Mononuclear cell (primary cell): Measurements from ENCODE around the gene EDN2. TPM values are rescaled to one million over a fixed set of nuclear protein-coding genes. Genes with fewer than 3 reads are reported as not detected.

ENCODE experiments used
- H3K27me3 ChIP-seq: 2 replicates; pipeline ENCODE4 v1.6.0; 2011; ENCODE audit warnings: low read length, control low read depth; ENCODE audit not compliant: insufficient read depth
- H3K4me1 ChIP-seq: 2 replicates; pipeline ENCODE4 v1.5.1; 2011; ENCODE audit warnings: mild to moderate bottlenecking, low read length, control low read depth; ENCODE audit not compliant: insufficient read depth
- H3K4me3 ChIP-seq: 2 replicates; pipeline ENCODE4 v1.5.1; 2011; ENCODE audit warnings: mild to moderate bottlenecking, low read length, moderate library complexity
- H3K9me3 ChIP-seq: 2 replicates; pipeline ENCODE4 v1.5.1; 2011; ENCODE audit warnings: low read depth, mild to moderate bottlenecking, control low read depth, low read length
- total RNA-seq: library from RNA; depleted of rRNA; stranded (reverse); fragments of >200 nt; gene quantifications from one replicate; pipeline ENCODE4 v1.2.3, GENCODE V29; 2012

The EDN2 gene
- total RNA-seq, 1 donor: not detected

GRCh38 chr1:41523071-41523470 is 38.6 kb upstream of the EDN2 start:
- Histone ChIP-seq H3K9me3 (no peaks in the 10 kb centered on the region), H3K4me3 (no peak overlapping the region), H3K4me1 (no peaks in the 10 kb centered on the region), H3K27me3 (no peaks in the 10 kb centered on the region)

GRCh38 chr1:41521766-41522165 is 37.3 kb upstream of the EDN2 start:
- no peaks in the 10 kb centered on the region for H3K27me3 ChIP-seq
- H3K4me1 ChIP-seq: peaks cover 3% of the 10 kb centered on the region
- no peaks in the 10 kb centered on the region for H3K9me3 ChIP-seq
- no peak overlapping the region for H3K4me3 ChIP-seq

DNA sequence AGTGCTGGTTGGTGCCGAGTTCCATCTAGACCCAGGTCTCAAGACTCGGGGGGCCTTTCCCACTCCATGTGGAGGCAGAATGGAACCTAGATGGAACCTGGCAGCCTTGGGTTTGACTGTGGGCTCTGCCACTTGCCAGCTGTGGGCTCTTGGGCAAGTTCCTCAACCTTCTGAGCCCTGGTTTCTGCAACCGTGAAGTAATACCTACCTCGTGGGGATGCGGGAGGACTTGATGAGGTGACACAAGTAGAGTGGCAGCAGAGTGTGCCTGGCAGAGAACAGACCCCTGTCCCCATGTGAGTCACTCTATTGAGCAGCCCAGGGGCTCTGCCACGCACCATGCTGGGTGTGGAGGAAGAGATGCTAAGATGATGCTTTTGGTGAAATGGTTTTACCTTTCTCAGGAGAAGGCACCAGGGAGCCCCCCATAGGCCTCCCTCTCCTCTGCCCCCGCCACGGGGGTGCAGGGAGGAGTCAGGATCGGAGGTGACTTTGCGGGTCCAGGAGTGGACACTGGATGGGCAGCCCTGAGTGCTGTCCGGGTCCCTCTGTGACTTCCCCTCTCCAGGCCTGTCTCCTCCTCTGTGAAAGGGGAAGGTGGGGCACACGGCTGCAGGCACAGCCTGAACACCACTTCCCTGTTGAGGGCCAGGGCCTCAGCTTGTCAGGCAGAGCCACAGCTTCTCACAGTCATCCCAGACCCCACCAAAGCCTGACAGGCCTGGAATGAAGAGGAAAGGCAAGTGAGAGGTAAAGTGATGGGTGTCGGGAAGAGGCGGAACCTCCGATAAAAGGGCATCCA is 36.7 kb upstream of the EDN2 start:
- no peaks in the 10 kb centered on the region for H3K27me3 ChIP-seq

DNA sequence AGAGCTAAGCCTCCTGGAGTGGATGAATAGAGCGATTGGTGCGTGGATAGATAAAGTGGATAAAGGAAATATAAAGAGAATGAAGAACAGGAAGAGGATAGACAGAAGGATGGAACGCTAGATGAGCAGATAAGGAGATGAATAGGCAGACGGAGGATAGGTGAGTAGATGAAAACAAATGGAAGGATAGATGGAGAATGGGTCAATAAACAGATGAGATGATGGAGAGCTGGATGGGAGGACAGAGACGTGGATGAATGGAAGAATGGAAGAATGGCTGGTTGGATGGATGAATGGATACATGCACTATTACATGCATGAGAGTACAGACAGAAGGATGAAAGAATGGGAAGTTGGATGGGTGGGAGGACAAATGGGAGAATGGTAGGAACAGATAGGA is 35.2 kb upstream of the EDN2 start:
- Histone ChIP-seq H3K4me3 (no peak overlapping the region), H3K9me3 (no peaks in the 10 kb centered on the region), H3K4me1 (peaks cover 13% of the 10 kb centered on the region), H3K27me3 (no peaks in the 10 kb centered on the region)

More for the DNA sequence above, 36.7 kb upstream of the EDN2 start:
- no peaks in the 10 kb centered on the region for H3K9me3 ChIP-seq
- H3K4me1 ChIP-seq: peaks cover 9% of the 10 kb centered on the region
- no peak overlapping the region for H3K4me3 ChIP-seq

DNA sequence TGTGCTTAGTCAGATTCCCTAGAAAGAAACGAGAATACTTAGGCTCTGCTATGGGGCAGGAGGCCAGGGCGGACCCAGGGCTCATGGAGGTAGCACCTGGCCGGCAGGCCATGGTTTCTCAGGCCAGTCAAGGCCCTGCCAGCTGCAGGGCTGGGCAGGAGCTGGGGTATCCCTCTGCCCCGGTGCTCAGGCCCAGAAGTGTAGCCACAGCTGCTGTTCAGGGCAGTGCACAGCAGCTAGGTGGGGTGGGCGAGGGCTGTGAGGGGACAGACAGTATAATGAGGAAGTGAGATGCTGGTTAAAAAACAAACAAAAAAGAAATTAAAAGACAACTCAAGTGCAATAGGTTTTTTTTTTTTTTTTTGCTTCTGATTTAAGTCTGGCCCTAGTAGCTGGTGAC is 34.0 kb upstream of the EDN2 start:
- Histone ChIP-seq H3K27me3 (no peaks in the 10 kb centered on the region), H3K4me1 (peaks cover 13% of the 10 kb centered on the region), H3K4me3 (no peak overlapping the region), H3K9me3 (no peaks in the 10 kb centered on the region)

DNA sequence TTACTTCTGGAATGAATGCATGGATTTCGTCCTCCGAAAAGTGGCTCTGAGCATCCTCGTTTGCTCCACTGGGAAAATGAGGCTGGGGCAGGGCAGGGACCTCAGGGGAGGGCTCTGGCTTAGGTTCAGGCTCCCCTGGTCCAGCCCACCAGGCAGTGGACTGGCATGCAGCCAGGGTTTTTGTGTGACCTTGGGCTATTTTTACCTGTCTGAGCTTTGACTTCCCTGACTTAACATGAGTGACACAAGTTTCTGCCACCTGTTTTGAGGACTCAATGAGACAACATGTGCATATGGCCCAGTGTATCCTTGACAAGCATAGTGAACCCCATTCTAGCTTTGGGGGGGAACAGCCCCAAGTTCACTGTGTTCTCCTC is 32.6 kb upstream of the EDN2 start:
- H3K4me1 ChIP-seq: peaks cover 13% of the 10 kb centered on the region
- no peaks in the 10 kb centered on the region for H3K27me3 ChIP-seq
- no peak overlapping the region for H3K4me3 ChIP-seq
- H3K9me3 ChIP-seq: no peaks in the 10 kb centered on the region

- H3K27me3 ChIP-seq: no peaks in the 10 kb centered on the region
- H3K4me3 ChIP-seq: no peak overlapping the region
- H3K4me1 ChIP-seq: peaks cover 13% of the 10 kb centered on the region
Observed at GRCh38 chr1:41516168-41517061, 31.9 kb upstream of the EDN2 start.

DNA sequence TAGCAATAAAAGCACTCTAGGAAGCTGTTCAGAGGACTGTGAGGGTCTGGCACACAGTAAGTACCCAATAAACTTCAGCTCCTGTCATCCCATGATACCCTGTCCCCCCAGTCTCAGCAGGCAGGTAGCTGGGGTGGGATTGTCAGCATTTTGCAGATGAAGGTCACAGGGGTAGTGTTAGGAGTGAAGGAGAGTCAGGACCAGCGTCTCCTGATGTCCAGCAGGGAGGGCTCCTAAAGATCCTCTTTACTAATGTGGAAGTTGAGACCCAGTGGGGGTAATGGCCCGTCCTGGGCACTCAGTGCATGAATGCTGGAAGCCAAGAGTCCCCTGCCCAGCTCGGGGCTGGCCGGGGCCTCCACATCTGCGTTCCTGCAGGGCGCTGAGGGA is 31.3 kb upstream of the EDN2 start:
- Histone ChIP-seq H3K4me3 (no peak overlapping the region), H3K27me3 (no peaks in the 10 kb centered on the region), H3K9me3 (no peaks in the 10 kb centered on the region), H3K4me1 (peaks cover 13% of the 10 kb centered on the region)

More at GRCh38 chr1:41516168-41517061, 31.9 kb upstream of the EDN2 start:
- no peaks in the 10 kb centered on the region for H3K9me3 ChIP-seq

- Histone ChIP-seq H3K27me3 (no peaks in the 10 kb centered on the region), H3K9me3 (no peaks in the 10 kb centered on the region), H3K4me3 (no peak overlapping the region), H3K4me1 (peaks cover 13% of the 10 kb centered on the region)
Observed at GRCh38 chr1:41515131-41515678, 30.7 kb upstream of the EDN2 start.

GRCh38 chr1:41514381-41514780 is 29.9 kb upstream of the EDN2 start:
- peaks cover 13% of the 10 kb centered on the region for H3K4me1 ChIP-seq
- H3K9me3 ChIP-seq: no peaks in the 10 kb centered on the region
- no peak overlapping the region for H3K4me3 ChIP-seq
- no peaks in the 10 kb centered on the region for H3K27me3 ChIP-seq

GRCh38 chr1:41513383-41513735 is 28.9 kb upstream of the EDN2 start:
- Histone ChIP-seq H3K27me3 (no peaks in the 10 kb centered on the region), H3K4me3 (no peak overlapping the region), H3K9me3 (no peaks in the 10 kb centered on the region), H3K4me1 (peaks cover 13% of the 10 kb centered on the region)

- Histone ChIP-seq H3K4me1 (peaks cover 13% of the 10 kb centered on the region), H3K27me3 (no peaks in the 10 kb centered on the region), H3K9me3 (no peaks in the 10 kb centered on the region), H3K4me3 (no peak overlapping the region)
Observed at GRCh38 chr1:41512701-41513382, 28.4 kb upstream of the EDN2 start.

- Histone ChIP-seq H3K27me3 (no peaks in the 10 kb centered on the region), H3K4me1 (peaks cover 4% of the 10 kb centered on the region)
Observed at GRCh38 chr1:41511239-41511540, 26.7 kb upstream of the EDN2 start.

DNA sequence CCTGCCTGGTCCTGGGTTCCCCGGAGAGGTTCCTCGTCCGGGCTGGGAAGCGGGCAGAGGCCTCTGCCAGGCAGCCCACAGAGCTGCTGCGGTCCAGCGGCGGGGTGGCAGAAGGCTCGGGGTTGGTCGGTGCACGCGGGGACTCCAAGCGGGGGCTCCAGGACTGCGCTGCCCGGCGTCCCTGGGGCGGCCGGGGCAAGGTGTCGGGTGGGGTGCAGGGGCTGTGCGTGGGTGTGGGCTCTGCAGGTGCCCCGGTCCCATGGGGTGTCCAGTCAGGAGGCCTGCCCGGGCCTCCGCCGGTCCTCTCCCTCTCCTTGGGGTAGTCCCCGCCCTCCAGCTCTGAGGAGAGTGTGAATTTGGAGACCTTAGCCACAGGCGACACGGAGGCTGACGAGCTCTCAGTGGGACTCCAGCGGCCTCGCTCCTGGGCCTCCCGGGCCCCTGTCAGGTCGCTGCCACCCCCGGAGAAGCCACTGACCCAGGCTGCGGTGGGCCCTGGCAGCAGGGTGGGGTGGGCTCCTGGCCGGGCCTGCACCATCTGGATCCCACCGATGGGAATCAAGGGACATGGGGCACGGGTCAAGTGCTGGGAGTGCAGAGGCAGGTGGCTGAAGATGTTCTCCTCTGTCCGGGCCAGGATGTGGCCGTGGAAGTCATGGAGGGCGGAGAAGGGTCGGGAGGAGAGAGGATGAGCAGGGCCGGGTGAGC is 26.2 kb upstream of the EDN2 start:
- Histone ChIP-seq H3K4me1 (no peaks in the 10 kb centered on the region), H3K27me3 (no peaks in the 10 kb centered on the region), H3K9me3 (no peaks in the 10 kb centered on the region)

More at GRCh38 chr1:41511239-41511540, 26.7 kb upstream of the EDN2 start:
- no peak overlapping the region for H3K4me3 ChIP-seq
- no peaks in the 10 kb centered on the region for H3K9me3 ChIP-seq

More for the DNA sequence above, 26.2 kb upstream of the EDN2 start:
- no peak overlapping the region for H3K4me3 ChIP-seq
